CD14-positive monocyte (primary cell): ENCODE data around the gene PIEZO2. TPM values are rescaled to one million over a fixed set of nuclear protein-coding genes. Genes with fewer than 3 reads are reported as not detected.

Experiments used
- DNase-seq, 3 donors: peaks; one replicate each; pipeline ENCODE4 v3.0.0-alpha.2; 2011 to 2022
- H2AFZ ChIP-seq: 2 replicates; pipeline ENCODE4 v1.6.0; 2012; ENCODE audit warnings: mild to moderate bottlenecking, low read depth, low read length, inconsistent platforms; ENCODE audit not compliant: insufficient read depth, poor library complexity, severe bottlenecking
- H3K27ac ChIP-seq, 2 donors: 1 replicate in 1 of 2; 2 replicates in 1 of 2; pipeline ENCODE4 v1.5.1; 2012 to 2013; ENCODE audit warnings: low read length in 2 of 2, control low read depth in 1 of 2, inconsistent platforms in 1 of 2, low read depth in 1 of 2, mild to moderate bottlenecking in 1 of 2
- H3K27me3 ChIP-seq, 2 donors: one replicate each; pipeline versions ENCODE4 v1.6.0 to v1.6.1; 2011 to 2013; ENCODE audit warnings: low read length in 2 of 2; ENCODE audit not compliant: control insufficient read depth in 2 of 2, insufficient read depth in 2 of 2
- H3K36me3 ChIP-seq, 2 donors: replicated peaks in 1 of 2; 1 replicate in 1 of 2; 2 replicates in 1 of 2; pipeline versions ENCODE4 v1.5.1 to v1.6.1; 2012 to 2013; ENCODE audit warnings: low read length in 2 of 2, control low read depth in 1 of 2, inconsistent platforms in 1 of 2, mild to moderate bottlenecking in 1 of 2; ENCODE audit not compliant: insufficient read depth in 2 of 2, control insufficient read depth in 1 of 2
- H3K4me1 ChIP-seq, 2 donors: 1 replicate in 1 of 2; 2 replicates in 1 of 2; pipeline versions ENCODE4 v1.5.1 to v1.6.1; 2012 to 2013; ENCODE audit warnings: low read length in 2 of 2, control low read depth in 1 of 2, inconsistent platforms in 1 of 2, mild to moderate bottlenecking in 1 of 2, moderate library complexity in 1 of 2; ENCODE audit not compliant: insufficient read depth in 2 of 2, control insufficient read depth in 1 of 2
- H3K4me2 ChIP-seq: replicated peaks from 2 replicates; pipeline ENCODE3; 2012; ENCODE audit warnings: low read length, moderate library complexity, mild to moderate bottlenecking; ENCODE audit not compliant: poor library complexity, severe bottlenecking; ENCODE audit errors: extremely low read depth
- H3K4me3 ChIP-seq, 3 experiments: fragments of 200-600 bp in 1 of 3; sonication (generic) in 1 of 3; replicated peaks in 1 of 3; 1 replicate in 2 of 3; 2 replicates in 1 of 3; pipeline ENCODE4 v1.5.1; 2011 to 2013; ENCODE audit warnings: low read length in 3 of 3, mild to moderate bottlenecking in 3 of 3, control low read depth in 2 of 3, low read depth in 2 of 3, inconsistent platforms in 1 of 3, moderate library complexity in 1 of 3
- H3K79me2 ChIP-seq: 2 replicates; pipeline ENCODE4 v1.6.0; 2012; ENCODE audit warnings: mild to moderate bottlenecking, control low read depth, inconsistent platforms, low read length, moderate library complexity; ENCODE audit not compliant: insufficient read depth
- H3K9ac ChIP-seq: 2 replicates; pipeline ENCODE4 v1.6.0; 2017; ENCODE audit warnings: low read length, mild to moderate bottlenecking; ENCODE audit not compliant: insufficient read depth, poor library complexity, severe bottlenecking
- H3K9me3 ChIP-seq, 2 donors: replicated peaks in 1 of 2; 1 replicate in 1 of 2; 2 replicates in 1 of 2; pipeline versions ENCODE4 v1.5.1 to v1.6.1; 2012 to 2013; ENCODE audit warnings: low read length in 2 of 2, control low read depth in 1 of 2; ENCODE audit not compliant: control insufficient read depth in 1 of 2, insufficient read depth in 1 of 2
- H4K20me1 ChIP-seq: 2 replicates; pipeline ENCODE4 v1.6.0; 2012; ENCODE audit warnings: mild to moderate bottlenecking, low read length, control low read depth, moderate library complexity; ENCODE audit not compliant: insufficient read depth
- H3K27ac Mint-ChIP-seq, 7 donors: one replicate each; pipeline ENCODE4 v1.8.0; 2020; ENCODE audit warnings: mild to moderate bottlenecking in 7 of 7, mixed read lengths in 7 of 7, moderate library complexity in 6 of 7, inconsistent platforms in 2 of 7
- H3K27me3 Mint-ChIP-seq, 3 donors: one replicate each; pipeline ENCODE4 v1.8.0; 2021 to 2022; ENCODE audit warnings: low read depth in 3 of 3, mild to moderate bottlenecking in 3 of 3, mixed read lengths in 3 of 3, moderate library complexity in 3 of 3, inconsistent platforms in 1 of 3
- H3K36me3 Mint-ChIP-seq, 2 donors: one replicate each; pipeline ENCODE4 v1.8.0; 2020; ENCODE audit warnings: mixed read lengths in 2 of 2, inconsistent platforms in 1 of 2, mild to moderate bottlenecking in 1 of 2
- H3K4me1 Mint-ChIP-seq: one replicate; pipeline ENCODE4 v1.8.0; 2020; ENCODE audit warnings: mild to moderate bottlenecking, mixed read lengths
- H3K4me3 Mint-ChIP-seq, 2 donors: one replicate each; pipeline ENCODE4 v1.8.0; 2020; ENCODE audit warnings: mild to moderate bottlenecking in 2 of 2, mixed read lengths in 2 of 2, moderate library complexity in 1 of 2
- H3K9me3 Mint-ChIP-seq, 7 donors: one replicate each; pipeline ENCODE4 v1.8.0; 2020 to 2022; ENCODE audit warnings: mixed read lengths in 7 of 7, mild to moderate bottlenecking in 6 of 7, moderate library complexity in 6 of 7, inconsistent platforms in 2 of 7
- CTCF ChIP-seq: fragments of 200-600 bp; IDR thresholded peaks from one replicate; pipeline ENCODE4 v1.8.0; 2022; ENCODE audit warnings: antibody characterized with exemption, mild to moderate bottlenecking
- WGBS: methylation state at CpG from one replicate; pipeline ENCODE4 v1.1.5; 2013; ENCODE audit warnings: missing lambda C conversion rate; ENCODE audit not compliant: insufficient coverage; 5-methylcytosine and 5-hydroxymethylcytosine counted together
- intact Hi-C, 2 donors: fragments of 100-400 bp; cut with micrococcal nuclease; formaldehyde crosslinking; loops; one replicate each; pipeline versions ENCODE4 v1.15.0 to v1.15.1; 2023
- polyA plus RNA-seq, 3 donors: library from polyadenylated mRNA; depleted of rRNA in 1 of 3; unstranded in 2 of 3; stranded (reverse) in 1 of 3; fragments of 300-500 nt in 2 of 3; fragments of >200 nt in 1 of 3; fragmentation: Illumina TruSeq in 2 of 3; gene quantifications; 1 replicate in 2 of 3; 2 replicates in 1 of 3; pipeline ENCODE4 v1.2.3, GENCODE V29; 2012 to 2021

PIEZO2 gene
- polyA plus RNA-seq, 3 donors, result not detected

GRCh38 chr18:10860382-10860781 lies 289.0 kb downstream of the PIEZO2 start:
- H2AFZ ChIP-seq, result no peak overlapping the region
- H3K9me3 ChIP-seq, result peaks cover 0 to 6% of the 10 kb centered on the region in 2 donors
- WGBS, result 95% methylated on average over 2 of the region's 4 CpGs
- H3K27me3 ChIP-seq, result no peaks in the 10 kb centered on the region
- H3K79me2 ChIP-seq, result no peaks in the 10 kb centered on the region
- no peaks in the 10 kb centered on the region for H3K36me3 ChIP-seq
- no peak overlapping the region for H3K4me2 ChIP-seq
- intact Hi-C loops, result no loop called here
- DNase-seq, result no peak
- Mint-ChIP-seq H3K4me3 (no peak overlapping the region), H3K27ac (no peak overlapping the region), H3K36me3 (no peaks in the 10 kb centered on the region), H3K27me3 (peaks cover 0 to 2% (median 0%) of the 10 kb centered on the region in 3 donors), H3K4me1 (no peaks in the 10 kb centered on the region), H3K9me3 (peaks cover 3 to 9% (median 5%) of the 10 kb centered on the region in 7 donors)
- H3K4me1 ChIP-seq, result no peaks in the 10 kb centered on the region
- no peak overlapping the region for H3K4me3 ChIP-seq
- H4K20me1 ChIP-seq, result no peaks in the 10 kb centered on the region
- no peak for TF ChIP-seq CTCF
- H3K9ac ChIP-seq, result no peak overlapping the region
- no peak overlapping the region for H3K27ac ChIP-seq

DNA sequence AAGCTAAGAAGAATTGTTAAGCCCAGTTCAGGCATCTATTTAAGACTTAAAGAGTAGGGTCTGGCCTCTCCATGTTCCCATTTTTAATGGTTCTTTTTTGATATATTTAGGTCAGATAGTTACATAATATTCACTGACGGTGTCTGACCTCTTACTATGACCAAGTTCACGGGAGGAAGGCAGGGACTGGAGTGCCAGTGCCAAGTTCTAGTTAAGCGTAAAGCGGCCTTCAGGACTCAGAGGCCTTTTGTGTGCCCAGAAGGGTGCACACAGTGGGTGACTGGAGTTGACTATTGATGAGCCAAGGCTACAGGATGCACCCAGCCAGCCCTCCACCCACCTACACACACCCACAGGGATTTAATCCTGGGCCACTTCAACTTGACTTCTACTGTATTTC lies 290.9 kb downstream of the PIEZO2 start:
- H3K36me3 ChIP-seq, result no peaks in the 10 kb centered on the region
- H3K27me3 ChIP-seq, result no peaks in the 10 kb centered on the region
- H3K9ac ChIP-seq, result no peak overlapping the region
- H3K4me2 ChIP-seq, result no peak overlapping the region
- no peak overlapping the region for H3K27ac Mint-ChIP-seq
- TF ChIP-seq CTCF, result no peak
- no peaks in the 10 kb centered on the region for H3K9me3 ChIP-seq
- no peaks in the 10 kb centered on the region for H3K36me3 Mint-ChIP-seq
- H3K4me3 ChIP-seq, result no peak overlapping the region
- no peaks in the 10 kb centered on the region for H3K4me1 Mint-ChIP-seq
- intact Hi-C loops, result no loop called here
- peaks cover 0 to 2% (median 2%) of the 10 kb centered on the region in 3 donors for H3K27me3 Mint-ChIP-seq
- no peak overlapping the region for H2AFZ ChIP-seq
- H3K79me2 ChIP-seq, result no peaks in the 10 kb centered on the region
- WGBS, result no CpG with 5 or more reads among the region's 4 CpGs
- H3K27ac ChIP-seq, result no peak overlapping the region
- H3K4me1 ChIP-seq, result no peaks in the 10 kb centered on the region
- H3K4me3 Mint-ChIP-seq, result no peak overlapping the region
- peaks cover 0 to 3% (median 0%) of the 10 kb centered on the region in 7 donors for H3K9me3 Mint-ChIP-seq
- DNase-seq, result no peak
- no peaks in the 10 kb centered on the region for H4K20me1 ChIP-seq
